ENCODE measurements around the gene ODAD3. TPM values are rescaled to one million over a fixed set of nuclear protein-coding genes. Genes with fewer than 3 reads are reported as not detected.

The ODAD3 gene
- total and polyA plus RNA-seq, 2 donors (not counting 1 experiment from before 2014, with no cell fraction given), result 0.18 to 0.62 TPM

DNA sequence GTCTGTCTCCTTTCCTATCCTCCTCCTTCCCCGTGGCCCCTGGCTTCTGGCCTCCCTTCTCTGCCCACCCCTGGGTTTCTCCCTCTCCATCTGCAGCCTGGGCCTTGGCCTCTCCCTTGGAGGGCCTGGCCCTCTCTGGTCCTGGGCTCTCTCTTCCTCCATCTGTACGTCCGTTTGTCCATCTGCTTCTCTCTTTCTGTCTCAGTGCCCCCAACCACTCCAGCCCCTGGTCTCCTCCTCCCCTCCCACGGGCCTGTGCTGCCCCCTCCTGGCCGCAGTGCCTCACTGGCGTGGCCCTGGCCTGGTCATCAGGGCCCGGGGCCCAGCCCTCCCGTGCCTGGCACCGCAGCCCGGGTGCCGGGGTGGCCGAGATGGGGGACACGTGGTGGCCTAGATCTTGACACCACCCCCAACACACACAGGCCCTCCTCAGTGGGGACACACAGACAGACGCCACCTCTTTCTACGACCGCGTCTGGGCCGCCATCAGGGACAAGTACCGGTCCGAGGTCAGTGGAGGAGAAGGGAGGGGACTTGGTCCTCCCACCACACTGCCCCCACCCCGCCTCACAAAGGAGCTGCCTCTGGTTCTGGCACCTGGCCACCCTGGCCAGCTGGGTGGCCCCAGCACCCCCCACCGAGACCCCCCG is 11.9 kb upstream of the ODAD3 start:
- Mint-ChIP-seq H3K4me1 (no peaks in the 10 kb centered on the region), H3K27ac (no peak overlapping the region), H3K4me3 (no peak overlapping the region), H3K9me3 (ENCODE audit: insufficient read depth) (no peaks in the 10 kb centered on the region), H3K27me3 (no peaks in the 10 kb centered on the region)
- Histone ChIP-seq H2AFZ (ENCODE audit: insufficient read depth, low read depth, low read length, poor library complexity, severe bottlenecking) (no peak overlapping the region), H3K9me3 (ENCODE audit: control extremely low read depth in 1 of 3, control insufficient read depth in 2 of 3, insufficient read depth in 1 of 3, low read length in 2 of 3) (no peaks in the 10 kb centered on the region), H3K9ac (ENCODE audit: low read length) (no peak overlapping the region), H3K4me3 (ENCODE audit: control extremely low read depth in 1 of 5, extremely low read depth in 1 of 5, insufficient read depth in 1 of 5, low read depth in 2 of 5, low read length in 4 of 5) (no peak overlapping the region), H3K79me2 (ENCODE audit: control insufficient read depth, insufficient read depth, low read length) (peaks cover 5% of the 10 kb centered on the region), H3K27me3 (replicated peaks in 1 of 4; ENCODE audit: control extremely low read depth in 1 of 4, control insufficient read depth in 3 of 4, insufficient read depth in 4 of 4, low read length in 3 of 4) (no peaks in the 10 kb centered on the region), H3K4me1 (ENCODE audit: control insufficient read depth in 2 of 2, insufficient read depth in 2 of 2, low read length in 2 of 2) (no peaks in the 10 kb centered on the region), H3K36me3 (replicated peaks in 1 of 2; ENCODE audit: control extremely low read depth in 1 of 2, control insufficient read depth in 1 of 2, extremely low read depth in 1 of 2, insufficient read depth in 2 of 2, low read length in 1 of 2) (peaks cover 0 to 76% of the 10 kb centered on the region in 2 experiments), H4K20me1 (ENCODE audit: control insufficient read depth, insufficient read depth, low read length, poor library complexity, severe bottlenecking) (peaks cover 49% of the 10 kb centered on the region), H3K27ac (ENCODE audit: low read length in 2 of 2) (no peak overlapping the region), H3K4me2 (replicated peaks; ENCODE audit: low read depth, low read length, poor library complexity, severe bottlenecking) (no peak overlapping the region)
- ATAC-seq (ENCODE audit: low read depth), result peak; percentile 76
- no peak for TF ChIP-seq EZH2 (IDR thresholded peaks at IDR 0.05; ENCODE audit: borderline replicate concordance, insufficient read depth, low read depth, low read length, poor library complexity, severe bottlenecking)
- TF ChIP-seq, protein P1, sequence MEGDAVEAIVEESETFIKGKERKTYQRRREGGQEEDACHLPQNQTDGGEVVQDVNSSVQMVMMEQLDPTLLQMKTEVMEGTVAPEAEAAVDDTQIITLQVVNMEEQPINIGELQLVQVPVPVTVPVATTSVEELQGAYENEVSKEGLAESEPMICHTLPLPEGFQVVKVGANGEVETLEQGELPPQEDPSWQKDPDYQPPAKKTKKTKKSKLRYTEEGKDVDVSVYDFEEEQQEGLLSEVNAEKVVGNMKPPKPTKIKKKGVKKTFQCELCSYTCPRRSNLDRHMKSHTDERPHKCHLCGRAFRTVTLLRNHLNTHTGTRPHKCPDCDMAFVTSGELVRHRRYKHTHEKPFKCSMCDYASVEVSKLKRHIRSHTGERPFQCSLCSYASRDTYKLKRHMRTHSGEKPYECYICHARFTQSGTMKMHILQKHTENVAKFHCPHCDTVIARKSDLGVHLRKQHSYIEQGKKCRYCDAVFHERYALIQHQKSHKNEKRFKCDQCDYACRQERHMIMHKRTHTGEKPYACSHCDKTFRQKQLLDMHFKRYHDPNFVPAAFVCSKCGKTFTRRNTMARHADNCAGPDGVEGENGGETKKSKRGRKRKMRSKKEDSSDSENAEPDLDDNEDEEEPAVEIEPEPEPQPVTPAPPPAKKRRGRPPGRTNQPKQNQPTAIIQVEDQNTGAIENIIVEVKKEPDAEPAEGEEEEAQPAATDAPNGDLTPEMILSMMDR (IDR thresholded peaks at IDR 0.05), result peak; percentile 77
- intact Hi-C loops (cut with micrococcal nuclease), result no loop called here
- CTCF ChIA-PET, result interaction anchor here (0.6 to 4.2 kb wide), 8 partner anchors 24 to 204 kb away, joined by 3 to 27 read pairs (median 4); partner anchors contain the start of gene SWSAP1
- peak; percentile 69 for DNase-seq
- POLR2A ChIA-PET, result no interaction called here
- WGBS (ENCODE audit: insufficient coverage), result 87% methylated on average over 17 of the region's 23 CpGs

DNA sequence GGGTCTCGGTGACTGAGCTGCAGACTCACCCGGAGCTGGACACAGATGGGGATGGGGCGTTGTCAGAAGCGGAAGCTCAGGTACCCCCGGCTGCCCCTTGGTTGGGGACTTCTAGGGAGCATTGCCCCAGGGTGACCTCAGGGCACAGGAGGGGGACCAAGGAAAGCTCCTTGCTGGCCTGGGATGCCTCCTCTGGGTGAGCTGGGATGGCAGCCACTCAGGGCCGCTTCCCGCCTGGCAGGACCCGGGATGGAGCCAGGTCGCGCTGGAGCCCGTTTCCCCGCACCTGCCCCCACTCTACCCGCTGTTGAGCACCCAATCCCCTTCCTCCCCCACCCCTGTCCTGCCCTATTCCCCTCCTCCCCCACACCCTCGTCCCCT is 11.3 kb upstream of the ODAD3 start:
- Histone ChIP-seq H3K4me1 (ENCODE audit: control insufficient read depth in 2 of 2, insufficient read depth in 2 of 2, low read length in 2 of 2) (no peaks in the 10 kb centered on the region), H3K4me2 (replicated peaks; ENCODE audit: low read depth, low read length, poor library complexity, severe bottlenecking) (no peak overlapping the region), H3K4me3 (ENCODE audit: control extremely low read depth in 1 of 5, extremely low read depth in 1 of 5, insufficient read depth in 1 of 5, low read depth in 2 of 5, low read length in 4 of 5) (no peak overlapping the region), H4K20me1 (ENCODE audit: control insufficient read depth, insufficient read depth, low read length, poor library complexity, severe bottlenecking) (peaks cover 54% of the 10 kb centered on the region), H3K27me3 (replicated peaks in 1 of 4; ENCODE audit: control extremely low read depth in 1 of 4, control insufficient read depth in 3 of 4, insufficient read depth in 4 of 4, low read length in 3 of 4) (no peaks in the 10 kb centered on the region), H2AFZ (ENCODE audit: insufficient read depth, low read depth, low read length, poor library complexity, severe bottlenecking) (no peak overlapping the region), H3K9me3 (ENCODE audit: control extremely low read depth in 1 of 3, control insufficient read depth in 2 of 3, insufficient read depth in 1 of 3, low read length in 2 of 3) (no peaks in the 10 kb centered on the region), H3K79me2 (ENCODE audit: control insufficient read depth, insufficient read depth, low read length) (peaks cover 5% of the 10 kb centered on the region), H3K27ac (ENCODE audit: low read length in 2 of 2) (no peak overlapping the region), H3K36me3 (replicated peaks in 1 of 2; ENCODE audit: control extremely low read depth in 1 of 2, control insufficient read depth in 1 of 2, extremely low read depth in 1 of 2, insufficient read depth in 2 of 2, low read length in 1 of 2) (peaks cover 0 to 81% of the 10 kb centered on the region in 2 experiments), H3K9ac (ENCODE audit: low read length) (no peak overlapping the region)
- TF ChIP-seq EZH2 (IDR thresholded peaks at IDR 0.05; ENCODE audit: borderline replicate concordance, insufficient read depth, low read depth, low read length, poor library complexity, severe bottlenecking), result no peak
- TF ChIP-seq, protein P1 (IDR thresholded peaks at IDR 0.05), result no peak
- POLR2A ChIA-PET, result no interaction called here
- WGBS (ENCODE audit: insufficient coverage), result 97% methylated on average over 14 of the region's 14 CpGs
- H3K4me3 Mint-ChIP-seq, result no peak overlapping the region
- ATAC-seq (ENCODE audit: low read depth), result no peak
- intact Hi-C loops (cut with micrococcal nuclease), result no loop called here
- H3K4me1 Mint-ChIP-seq, result no peaks in the 10 kb centered on the region
- no peak overlapping the region for H3K27ac Mint-ChIP-seq
- no peaks in the 10 kb centered on the region for H3K27me3 Mint-ChIP-seq
- H3K9me3 Mint-ChIP-seq (ENCODE audit: insufficient read depth), result no peaks in the 10 kb centered on the region
- CTCF ChIA-PET, result interaction anchor here (0.6 to 4.2 kb wide), 8 partner anchors 24 to 155 kb away, joined by 3 to 27 read pairs (median 5); partner anchors contain the start of gene SWSAP1
- peak; percentile 15 for DNase-seq
